Measurements from ENCODE around the gene UBAC1.

DNA sequence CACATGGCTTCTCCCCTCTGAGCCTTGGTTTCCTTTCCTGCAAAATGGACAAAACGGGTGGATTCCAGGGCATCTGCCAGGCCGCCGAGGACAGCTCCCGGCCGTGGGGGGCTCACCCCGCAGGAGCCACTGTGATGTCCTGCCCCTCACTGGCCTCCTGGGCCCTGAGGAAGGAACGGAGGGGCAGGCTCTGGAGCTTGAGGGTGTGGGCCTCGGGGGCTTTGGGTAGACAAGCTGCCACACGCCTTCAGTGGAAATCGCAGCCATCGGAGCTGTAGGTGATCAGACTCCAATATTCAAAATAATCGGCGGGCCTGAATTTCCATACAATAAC is 32.2 kb upstream of the UBAC1 start:
- TF ChIP-seq POLR2A (IDR thresholded peaks at IDR 0.05) (no peak), CTCF (IDR thresholded peaks at IDR 0.05) (no peak)

Measured in vagina (tissue), 2 donors.